GM21367 (cell line): Measurements from ENCODE around the gene MET.

Source experiments
- ATAC-seq: cut with Tn5 transposase; IDR thresholded peaks from one replicate; pipeline ENCODE4 v1.9.1; 2021; ENCODE audit not compliant: unreplicated experiment

Gene MET

GRCh38 chr7:116842371-116842770 lies 170.4 kb downstream of the MET start:
- ATAC-seq, result no peak

- no peak for ATAC-seq
These were observed 171.4 kb downstream of the MET start for GRCh38 chr7:116843378-116843777.
